DMS53 (cell line): ENCODE measurements around the gene AURKAIP1.
"Not testable (repeated sequence)": the region's sequence is repeated elsewhere in the genome, so short reads cannot be mapped to it uniquely, and the experiment has no call there.

ENCODE experiments used
- DNase-seq: peaks from one replicate; lab custom pipeline; 2025; lab: John Stamatoyannopoulos, UW

The AURKAIP1 gene

GRCh38 chr1:1385931-1386330 lies 10.9 kb upstream of the AURKAIP1 start:
- DNase-seq, result no peak

- not testable (repeated sequence) for DNase-seq
Observed at GRCh38 chr1:1385339-1385738, 10.3 kb upstream of the AURKAIP1 start.

GRCh38 chr1:1381294-1381693 lies 6.3 kb upstream of the AURKAIP1 start:
- no peak for DNase-seq

- no peak for DNase-seq
Observed at GRCh38 chr1:1380860-1381259, 5.9 kb upstream of the AURKAIP1 start.

- no peak for DNase-seq
Observed at GRCh38 chr1:1377540-1378205, 2.7 kb upstream of the AURKAIP1 start.

- DNase-seq, result no peak
Observed at GRCh38 chr1:1376551-1377226, 1.7 kb upstream of the AURKAIP1 start.

GRCh38 chr1:1374589-1374928 lies 448 bp downstream of the AURKAIP1 start:
- peak; percentile 63 for DNase-seq

GRCh38 chr1:1373815-1374588 lies 1.0 kb downstream of the AURKAIP1 start:
- DNase-seq, result peak; percentile 57

- DNase-seq, result no peak
Observed at GRCh38 chr1:1373051-1373814, 1.8 kb downstream of the AURKAIP1 start.

GRCh38 chr1:1371746-1372711 lies 3.0 kb downstream of the AURKAIP1 start:
- DNase-seq, result peak; percentile 92

GRCh38 chr1:1371364-1371745 lies 3.7 kb downstream of the AURKAIP1 start:
- DNase-seq, result no peak

- no peak for DNase-seq
Observed at GRCh38 chr1:1370771-1371300, 4.2 kb downstream of the AURKAIP1 start.

GRCh38 chr1:1370094-1370493 lies 4.9 kb downstream of the AURKAIP1 start:
- not testable (repeated sequence) for DNase-seq

GRCh38 chr1:1367315-1367714 lies 7.7 kb downstream of the AURKAIP1 start:
- no peak for DNase-seq

GRCh38 chr1:1366699-1367066 lies 8.3 kb downstream of the AURKAIP1 start:
- no peak for DNase-seq

GRCh38 chr1:1365875-1366698 lies 8.9 kb downstream of the AURKAIP1 start:
- DNase-seq, result no peak

GRCh38 chr1:1364266-1364665 lies 10.7 kb downstream of the AURKAIP1 start:
- peak; percentile 37 for DNase-seq

- peak; percentile 65 for DNase-seq
Observed at GRCh38 chr1:1361982-1362423, 13.0 kb downstream of the AURKAIP1 start.

- no peak for DNase-seq
Observed at GRCh38 chr1:1361233-1361981, 13.6 kb downstream of the AURKAIP1 start.
